Thyroid gland (tissue), 4 donors: ENCODE data around the gene ECHS1.

Experiments used
- POLR2A ChIP-seq, 2 donors: fragments of 450-650 bp; IDR thresholded peaks; one replicate each; pipeline ENCODE4 v1.6.1; 2017; ENCODE audit warnings: antibody characterized with exemption in 2 of 2, mild to moderate bottlenecking in 2 of 2, moderate library complexity in 1 of 2
- TF ChIP-seq, protein P1 (sequence below), 6 experiments: fragments of 200-600 bp in 3 of 6; fragments of 450-650 bp in 3 of 6; sonication (generic) in 3 of 6; IDR thresholded peaks; one replicate each; pipeline ENCODE4 v1.5.1; 2016 to 2019; ENCODE audit warnings: antibody characterized with exemption in 6 of 6, mild to moderate bottlenecking in 2 of 6, inconsistent platforms in 1 of 6, moderate library complexity in 1 of 6

DNA sequence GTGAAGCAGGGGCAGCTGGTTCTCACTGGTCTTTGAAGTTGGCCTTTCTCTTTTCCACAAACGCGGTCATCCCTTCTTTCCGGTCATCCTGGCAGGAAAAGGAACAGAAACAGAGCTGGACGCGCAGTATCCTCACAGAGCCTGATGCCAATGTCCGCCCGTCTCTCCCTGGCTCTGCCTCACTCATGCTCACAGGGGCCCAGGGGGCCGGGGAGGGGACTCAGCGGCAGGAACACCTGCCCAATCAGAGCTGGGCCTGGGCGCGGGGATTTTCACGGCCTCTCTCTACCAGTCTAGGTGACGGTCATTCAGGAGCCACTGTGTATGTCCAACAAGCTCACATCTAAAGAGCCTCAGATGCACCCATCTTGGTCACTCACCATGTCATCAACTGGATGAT is 10.3 kb downstream of the ECHS1 start:
- TF ChIP-seq, protein P1, sequence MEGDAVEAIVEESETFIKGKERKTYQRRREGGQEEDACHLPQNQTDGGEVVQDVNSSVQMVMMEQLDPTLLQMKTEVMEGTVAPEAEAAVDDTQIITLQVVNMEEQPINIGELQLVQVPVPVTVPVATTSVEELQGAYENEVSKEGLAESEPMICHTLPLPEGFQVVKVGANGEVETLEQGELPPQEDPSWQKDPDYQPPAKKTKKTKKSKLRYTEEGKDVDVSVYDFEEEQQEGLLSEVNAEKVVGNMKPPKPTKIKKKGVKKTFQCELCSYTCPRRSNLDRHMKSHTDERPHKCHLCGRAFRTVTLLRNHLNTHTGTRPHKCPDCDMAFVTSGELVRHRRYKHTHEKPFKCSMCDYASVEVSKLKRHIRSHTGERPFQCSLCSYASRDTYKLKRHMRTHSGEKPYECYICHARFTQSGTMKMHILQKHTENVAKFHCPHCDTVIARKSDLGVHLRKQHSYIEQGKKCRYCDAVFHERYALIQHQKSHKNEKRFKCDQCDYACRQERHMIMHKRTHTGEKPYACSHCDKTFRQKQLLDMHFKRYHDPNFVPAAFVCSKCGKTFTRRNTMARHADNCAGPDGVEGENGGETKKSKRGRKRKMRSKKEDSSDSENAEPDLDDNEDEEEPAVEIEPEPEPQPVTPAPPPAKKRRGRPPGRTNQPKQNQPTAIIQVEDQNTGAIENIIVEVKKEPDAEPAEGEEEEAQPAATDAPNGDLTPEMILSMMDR (IDR thresholded peaks at IDR 0.05) = no peak
- no peak for TF ChIP-seq POLR2A (IDR thresholded peaks at IDR 0.05)
